Endothelial cell (in vitro differentiated cells): ENCODE results near the gene FAM118A. TPM values are rescaled to one million over a fixed set of nuclear protein-coding genes. Genes with fewer than 3 reads are reported as not detected.
A peak's percentile ranks its signal among the peaks of the same experiment; 100 is the strongest.

Source experiments
- DNase-seq: peaks from one replicate; pipeline ENCODE4 v3.0.0; 2021; ENCODE audit warnings: low spot score
- H3K27ac Mint-ChIP-seq: one replicate; pipeline ENCODE4 v1.8.0; 2021; ENCODE audit warnings: mixed read lengths, inconsistent platforms; ENCODE audit not compliant: unreplicated experiment
- H3K27me3 Mint-ChIP-seq: one replicate; pipeline ENCODE4 v1.8.0; 2021; ENCODE audit warnings: mild to moderate bottlenecking, moderate library complexity, mixed read lengths, inconsistent platforms; ENCODE audit not compliant: unreplicated experiment
- H3K36me3 Mint-ChIP-seq: one replicate; pipeline ENCODE4 v1.8.0; 2021; ENCODE audit warnings: mild to moderate bottlenecking, low read depth, mixed read lengths, inconsistent platforms; ENCODE audit not compliant: unreplicated experiment
- H3K4me1 Mint-ChIP-seq: one replicate; pipeline ENCODE4 v1.8.0; 2021; ENCODE audit warnings: mild to moderate bottlenecking, mixed read lengths, inconsistent platforms; ENCODE audit not compliant: unreplicated experiment
- H3K4me3 Mint-ChIP-seq: one replicate; pipeline ENCODE4 v1.8.0; 2021; ENCODE audit warnings: mild to moderate bottlenecking, mixed read lengths, inconsistent platforms; ENCODE audit not compliant: unreplicated experiment
- H3K9me3 Mint-ChIP-seq: one replicate; pipeline ENCODE4 v1.8.0; 2021; ENCODE audit warnings: mixed read lengths, inconsistent platforms; ENCODE audit not compliant: unreplicated experiment
- CTCF ChIP-seq: fragments of 200-600 bp; sonication (generic); IDR thresholded peaks from one replicate; pipeline ENCODE4 v1.5.0; 2021; ENCODE audit warnings: antibody characterized with exemption; ENCODE audit not compliant: unreplicated experiment
- total RNA-seq: library from RNA; stranded (reverse); fragmentation: NEBNext Ultra II Directional; extraction: Animal tissue kit (Norgen Biotek cat#: 25700); gene quantifications from one replicate; pipeline ENCODE4 v1.2.1, GENCODE V29; 2021; ENCODE audit not compliant: unreplicated experiment

Gene FAM118A
- total RNA-seq, 1 donor from 2014 or later = 26.6 TPM

DNA sequence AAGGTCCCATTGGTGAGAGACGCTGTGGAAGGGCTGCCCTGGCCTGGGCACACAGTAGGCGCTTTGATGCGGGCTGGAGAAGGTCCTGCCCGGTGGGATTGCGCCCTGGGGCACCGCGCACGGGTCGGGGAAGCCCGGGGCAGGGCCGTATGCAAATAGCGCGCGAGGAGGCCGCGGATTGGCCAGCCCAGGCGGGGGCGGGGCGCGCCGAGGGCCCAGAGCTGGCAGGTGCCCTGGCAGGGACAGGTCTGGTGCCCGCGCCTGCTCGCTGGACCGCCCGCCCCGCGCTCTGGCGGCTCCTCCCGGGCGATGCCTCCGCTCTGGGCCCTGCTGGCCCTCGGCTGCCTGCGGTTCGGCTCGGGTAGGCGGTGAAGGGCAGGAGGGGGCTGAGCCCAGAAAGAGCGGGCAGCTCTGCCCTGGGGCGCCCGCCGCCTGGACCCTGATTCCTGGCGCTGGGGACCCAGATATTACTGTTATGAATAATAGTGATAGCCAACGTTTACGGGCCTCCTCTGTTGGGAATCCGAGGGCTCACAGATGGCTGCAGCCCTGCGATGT, 24.9 kb upstream of the FAM118A start, which contains the start of gene UPK3A:
UPK3A (plus strand) TSS at position 245 of the 558 bp plus-strand sequence; CDS start at position 310, 65 bp downstream.
- Mint-ChIP-seq H3K4me3 (peak within 1 kb of the TSS; percentile 67), H3K27me3 (peaks cover 14% of the 10 kb centered on the region), H3K4me1 (no peaks in the 10 kb centered on the region), H3K27ac (no peak within 1 kb of the TSS), H3K36me3 (no peaks in the 10 kb centered on the region), H3K9me3 (no peaks in the 10 kb centered on the region)
- peak; percentile 72 for DNase-seq
- no peak for TF ChIP-seq CTCF

- Mint-ChIP-seq H3K9me3 (no peaks in the 10 kb centered on the region), H3K4me1 (no peaks in the 10 kb centered on the region), H3K4me3 (peak overlapping the region; percentile 67), H3K36me3 (no peaks in the 10 kb centered on the region), H3K27ac (no peak overlapping the region), H3K27me3 (peaks cover 14% of the 10 kb centered on the region)
- no peak for TF ChIP-seq CTCF
- no peak for DNase-seq
Observed at GRCh38 chr22:45285263-45286058, 24.3 kb upstream of the FAM118A start.

DNA sequence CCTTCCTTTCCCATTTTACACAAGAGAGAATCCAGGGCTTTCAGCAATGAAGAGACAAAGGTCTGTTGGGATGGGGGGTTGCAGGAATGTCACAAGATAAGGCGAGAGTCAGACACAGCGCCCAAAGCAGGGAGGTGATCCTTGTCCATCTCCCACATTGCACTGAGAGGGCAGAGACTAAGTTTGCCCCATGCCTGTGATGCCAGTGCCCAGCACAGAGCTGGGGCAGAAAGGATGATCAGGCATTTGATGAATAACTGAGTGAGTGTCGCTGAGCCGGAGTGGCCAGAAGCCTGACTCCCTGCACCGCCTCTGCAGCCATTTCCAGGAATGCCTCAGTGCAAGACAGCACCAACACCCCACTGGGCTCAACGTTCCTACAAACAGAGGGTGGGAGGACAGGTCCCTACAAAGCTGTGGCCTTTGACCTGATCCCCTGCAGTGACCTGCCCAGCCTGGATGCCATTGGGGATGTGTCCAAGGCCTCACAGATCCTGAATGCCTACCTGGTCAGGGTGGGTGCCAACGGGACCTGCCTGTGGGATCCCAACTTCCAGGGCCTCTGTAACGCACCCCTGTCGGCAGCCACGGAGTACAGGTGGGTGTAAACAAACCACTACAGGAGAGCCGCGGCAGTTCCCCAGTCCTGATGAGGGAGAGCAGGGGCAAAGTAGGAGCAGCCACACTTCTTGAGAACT, 22.7 kb upstream of the FAM118A start:
- no peak for DNase-seq
- peaks cover 12% of the 10 kb centered on the region for H3K27me3 Mint-ChIP-seq
- no peak overlapping the region for H3K4me3 Mint-ChIP-seq
- no peaks in the 10 kb centered on the region for H3K4me1 Mint-ChIP-seq
- no peak for TF ChIP-seq CTCF
- H3K36me3 Mint-ChIP-seq = no peaks in the 10 kb centered on the region
- H3K27ac Mint-ChIP-seq = no peak overlapping the region
- no peaks in the 10 kb centered on the region for H3K9me3 Mint-ChIP-seq

GRCh38 chr22:45290410-45290936, 19.3 kb upstream of the FAM118A start:
- Mint-ChIP-seq H3K4me1 (no peaks in the 10 kb centered on the region), H3K4me3 (no peak overlapping the region), H3K27me3 (peaks cover 3% of the 10 kb centered on the region), H3K36me3 (no peaks in the 10 kb centered on the region), H3K27ac (no peak overlapping the region), H3K9me3 (no peaks in the 10 kb centered on the region)
- DNase-seq = no peak
- no peak for TF ChIP-seq CTCF
